K562 (cell line): ENCODE data around the gene ARHGAP33. TPM values are rescaled to one million over a fixed set of nuclear protein-coding genes. Genes with fewer than 3 reads are reported as not detected.

Source experiments
- ATAC-seq: fragments of 200-7000 bp; cut with Tn5 transposase; 3 replicates; pipeline ENCODE4 v1.9.1; 2020; ENCODE audit warnings: moderate library complexity
- BruUV-seq: library from RNA; stranded (reverse); fragments of 400-500 nt; replicated peaks from 2 replicates; lab custom pipeline; 2021; lab: Mats Ljungman, UMichigan
- CTCF ChIA-PET: fragments of 300-600 bp; formaldehyde crosslinking; extraction: SDS; loops from one replicate; lab custom pipeline; 2021; ENCODE audit warnings: low intra/inter-chr PET ratio; lab: Yijun Ruan, JAX
- POLR2A ChIA-PET: fragments of 300-600, 350-650 bp; sonication (Branson Sonifier 250); formaldehyde crosslinking; extraction: SDS; loops from one replicate; lab custom pipeline; 2021; ENCODE audit warnings: antibody characterized with exemption, inconsistent platforms; lab: Yijun Ruan, JAX
- DNase-seq, 4 experiments: peaks; one replicate each; pipeline versions ENCODE4 v3.0.0 to v3.0.0-alpha.2; 2011 to 2018; ENCODE audit warnings: low spot score in 3 of 4, mixed read lengths in 3 of 4; ENCODE audit errors: extremely low read depth in 1 of 4
- FAIRE-seq: peaks from 2 replicates; lab custom pipeline; 2011; peaks lifted over from hg19 to GRCh38; lab: Jason Lieb, UNC
- H2AFZ ChIP-seq: 2 replicates; pipeline ENCODE4 v1.6.0; 2011; ENCODE audit warnings: low read depth, low read length, control low read depth, inconsistent platforms
- H3K27ac ChIP-seq: fragments of 200-600 bp; 3 replicates; pipeline ENCODE4 v1.8.0; 2011; ENCODE audit warnings: low read depth, mild to moderate bottlenecking, control low read depth, inconsistent platforms, low read length, moderate library complexity, mixed read lengths; ENCODE audit errors: extremely low read depth
- H3K27me3 ChIP-seq, 2 experiments: fragments of 300-600 bp in 1 of 2; 2 replicates in 1 of 2; 3 replicates in 1 of 2; pipeline versions ENCODE4 v1.6.0 to v1.8.0; 2011; ENCODE audit warnings: inconsistent platforms in 2 of 2, low read length in 2 of 2, mild to moderate bottlenecking in 1 of 2, mixed read lengths in 1 of 2, moderate library complexity in 1 of 2; ENCODE audit not compliant: control insufficient read depth in 2 of 2, insufficient read depth in 2 of 2
- H3K36me3 ChIP-seq: fragments of 300-600 bp; 3 replicates; pipeline ENCODE4 v1.8.0; 2011; ENCODE audit warnings: mild to moderate bottlenecking, low read length, inconsistent platforms; ENCODE audit not compliant: control insufficient read depth, insufficient read depth
- H3K4me1 ChIP-seq, 2 experiments: fragments of 200-600 bp in 1 of 2; replicated peaks in 1 of 2; 2 replicates in 1 of 2; 3 replicates in 1 of 2; pipeline versions ENCODE4 v1.5.1 to v1.8.0; 2011; ENCODE audit warnings: inconsistent platforms in 2 of 2, low read length in 2 of 2, mild to moderate bottlenecking in 1 of 2, mixed read lengths in 1 of 2, moderate library complexity in 1 of 2; ENCODE audit not compliant: control insufficient read depth in 2 of 2, insufficient read depth in 2 of 2
- H3K4me2 ChIP-seq: 2 replicates; pipeline ENCODE4 v1.6.1; 2011; ENCODE audit warnings: low read length, control low read depth, inconsistent platforms, mixed read lengths; ENCODE audit not compliant: insufficient read depth
- H3K4me3 ChIP-seq: fragments of 200-600 bp; sonication (generic), shearing (Covaris generic); 2 replicates; pipeline ENCODE4 v1.5.1; 2016; ENCODE audit warnings: control low read depth, inconsistent platforms
- H3K79me2 ChIP-seq: fragments of 200-600 bp; 3 replicates; pipeline ENCODE4 v1.8.0; 2011; ENCODE audit warnings: low read length, inconsistent platforms; ENCODE audit not compliant: control insufficient read depth, insufficient read depth
- H3K9ac ChIP-seq, 2 experiments: 2 replicates each; pipeline versions ENCODE4 v1.6.0 to v1.6.1; 2011; ENCODE audit warnings: low read depth in 2 of 2, low read length in 2 of 2, control low read depth in 1 of 2, inconsistent platforms in 1 of 2, mild to moderate bottlenecking in 1 of 2, mixed read lengths in 1 of 2; ENCODE audit not compliant: insufficient read depth in 1 of 2
- H3K9me1 ChIP-seq: one replicate; pipeline ENCODE4 v1.6.0; 2011; ENCODE audit warnings: inconsistent platforms, mild to moderate bottlenecking, low read length, moderate library complexity; ENCODE audit not compliant: control insufficient read depth, insufficient read depth
- H3K9me3 ChIP-seq: replicated peaks from 2 replicates; pipeline ENCODE4 v1.5.1; 2011; ENCODE audit warnings: low read depth, low read length, inconsistent platforms; ENCODE audit not compliant: control insufficient read depth, insufficient read depth
- H4K20me1 ChIP-seq: replicated peaks from 2 replicates; pipeline ENCODE4 v1.6.1; 2011; ENCODE audit warnings: low read length, inconsistent platforms, mixed read lengths; ENCODE audit not compliant: control insufficient read depth, insufficient read depth
- ARID4B ChIP-seq: sonication (generic); formaldehyde crosslinking; IDR thresholded peaks from 2 replicates; pipeline ENCODE4 v1.8.0; 2022; ENCODE audit warnings: mild to moderate bottlenecking, missing genetic modification reagents
- BRD4 ChIP-seq: fragments of 200-600 bp; sonication (generic); IDR thresholded peaks from 2 replicates; pipeline ENCODE4 v1.6.1; 2017; ENCODE audit warnings: inconsistent platforms
- CAMTA2 ChIP-seq: fragments of 250-450 bp; sonication (Bioruptor Pico); conservative IDR thresholded peaks from 2 replicates; pipeline ENCODE4 v1.5.1; 2022
- COPS2 ChIP-seq: fragments of 450-650 bp; conservative IDR thresholded peaks from 2 replicates; pipeline ENCODE4 v1.6.1; 2016; ENCODE audit warnings: mild to moderate bottlenecking, moderate library complexity
- CTBP1 ChIP-seq: fragments of 450-650 bp; IDR thresholded peaks from 2 replicates; pipeline ENCODE4 v1.6.1; 2016; ENCODE audit warnings: borderline replicate concordance
- FOXJ3 ChIP-seq: sonication (generic); formaldehyde crosslinking; IDR thresholded peaks from 2 replicates; pipeline ENCODE4 v1.4.0; 2020; ENCODE audit warnings: mild to moderate bottlenecking, missing genetic modification reagents
- FUS ChIP-seq: fragments of 200-400 bp; formaldehyde crosslinking; optimal IDR thresholded peaks from 2 replicates; pipeline ENCODE3; 2017; ENCODE audit warnings: low read depth, low read length
- GABPB1 ChIP-seq: sonication (generic); formaldehyde crosslinking; IDR thresholded peaks from 2 replicates; pipeline ENCODE4 v1.8.0; 2022; ENCODE audit warnings: mild to moderate bottlenecking, missing genetic modification reagents
- HDAC1 ChIP-seq, 2 experiments: fragments of 450-650 bp; IDR thresholded peaks; 2 replicates each; pipeline ENCODE4 v1.6.1; 2016 to 2017; ENCODE audit warnings: inconsistent platforms in 1 of 2, mild to moderate bottlenecking in 1 of 2, moderate library complexity in 1 of 2
- JUNB ChIP-seq: fragments of 450-650 bp; formaldehyde crosslinking; conservative IDR thresholded peaks from 2 replicates; pipeline ENCODE4 v1.4.0; 2020; ENCODE audit warnings: mild to moderate bottlenecking
- KLF16 ChIP-seq: IDR thresholded peaks from 2 replicates; pipeline ENCODE4 v1.6.1; 2016; ENCODE audit warnings: antibody characterized with exemption
- MECOM ChIP-seq: fragments of 250-450 bp; sonication (Bioruptor Pico); IDR thresholded peaks from 2 replicates; pipeline ENCODE4 v1.8.0; 2022; ENCODE audit warnings: inconsistent platforms
- SFPQ ChIP-seq: fragments of 200-400 bp; formaldehyde crosslinking; IDR thresholded peaks from 2 replicates; pipeline ENCODE4 v1.6.1; 2017; ENCODE audit warnings: mild to moderate bottlenecking, low read depth, low read length, moderate library complexity
- U2AF2 ChIP-seq: fragments of 200-400 bp; formaldehyde crosslinking; optimal IDR thresholded peaks from 2 replicates; pipeline ENCODE3; 2017; ENCODE audit warnings: low read depth, mild to moderate bottlenecking, low read length
- ZNF174 ChIP-seq: fragments of 250-450 bp; sonication (Bioruptor Pico); IDR thresholded peaks from 2 replicates; pipeline ENCODE4 v1.4.0; 2020; ENCODE audit warnings: mild to moderate bottlenecking
- ZNF324 ChIP-seq: fragments of 250-450 bp; sonication (Bioruptor Pico); IDR thresholded peaks from 2 replicates; pipeline ENCODE4 v1.4.0; 2020; ENCODE audit warnings: mild to moderate bottlenecking
- ZNF668 ChIP-seq: fragments of 250-450 bp; sonication (Bioruptor Pico); IDR thresholded peaks from 2 replicates; pipeline ENCODE4 v1.8.0; 2022; ENCODE audit warnings: mild to moderate bottlenecking, inconsistent platforms
- ZNF707 ChIP-seq: fragments of 250-450 bp; sonication (Bioruptor Pico); conservative IDR thresholded peaks from 2 replicates; pipeline ENCODE4 v1.8.0; 2022; ENCODE audit warnings: inconsistent platforms, mild to moderate bottlenecking, moderate library complexity
- WGBS: fragments of 100-300 bp; shearing (Covaris generic); methylation state at CpG from one replicate; pipeline ENCODE4 v1.1.6; 2016; ENCODE audit warnings: low coverage, mixed read lengths; ENCODE audit not compliant: insufficient coverage; ENCODE audit errors: missing lambda C conversion rate; 5-methylcytosine and 5-hydroxymethylcytosine counted together
- in situ Hi-C: fragments of 300-500 bp; cut with MboI; formaldehyde crosslinking; loops from 4 replicates; pipeline ENCODE4 v1.15.0; 2018; ENCODE audit warnings: inconsistent platforms, mixed read lengths
- intact Hi-C: fragments of 100-400 bp; cut with micrococcal nuclease; formaldehyde crosslinking; loops from 2 replicates; pipeline ENCODE4 v1.14.2; 2022
- polyA plus RNA-seq, 8 experiments: library from polyadenylated mRNA; depleted of rRNA in 4 of 8; stranded (reverse) in 5 of 8; unstranded in 3 of 8; fragments of >200 nt; fragmentation: Nextera tagmentation in 2 of 8; fragmentation: Illumina TruSeq in 1 of 8; extraction: Ambion mirVana in 2 of 8; extraction: Trizol in 1 of 8; gene quantifications; 2 replicates each; pipeline versions ENCODE4 v1.2.1 to v1.2.3, GENCODE V29; 2011 to 2014; ENCODE audit warnings: inconsistent platforms in 1 of 8, missing spikeins in 1 of 8
- total RNA-seq, 7 experiments: library from RNA; depleted of rRNA in 6 of 7; stranded (reverse); fragments of >200 nt in 6 of 7; fragmentation: Illumina TruSeq in 2 of 7; extraction: Trizol in 2 of 7; gene quantifications; 2 replicates each; pipeline versions ENCODE4 v1.2.1 to v1.2.3, GENCODE V29; 2011 to 2021; ENCODE audit warnings: low replicate concordance in 1 of 7

ARHGAP33 gene
- total and polyA plus RNA-seq, 9 of the 15 experiments (the other 6 are each of a cell fraction or from before 2014, with no cell fraction given) = 0.06 to 26.6 (median 1.6) TPM; not detected in 1

- H3K4me2 ChIP-seq = no peak overlapping the region
- POLR2A ChIA-PET = interaction anchor here (0.6 to 1.3 kb wide), 4 partner anchors 9 to 1311 kb away, joined by 3 to 4 read pairs (median 3); no protein-coding TSS in a partner anchor
- DNase-seq (peak; percentile 67 to 82 (median 74)), FAIRE-seq (peak; percentile 91), ATAC-seq (peak; percentile 98)
- H3K9me1 ChIP-seq = no peaks in the 10 kb centered on the region
- CTCF ChIA-PET = no interaction called here
- WGBS = 1% methylated on average over 12 of the region's 12 CpGs
- no TSS peak for BruUV-seq
- H3K36me3 ChIP-seq = no peaks in the 10 kb centered on the region
- no peak overlapping the region for H3K4me3 ChIP-seq
- intact Hi-C loops (loop anchor here (10.0 kb wide), 1 partner anchor 106 kb away; the partner anchor contains the start of gene LRFN3), in situ Hi-C loops (no loop called here)
- no peaks in the 10 kb centered on the region for H3K79me2 ChIP-seq
- no peak overlapping the region for H2AFZ ChIP-seq
- no peaks in the 10 kb centered on the region for H3K9me3 ChIP-seq
- no peak overlapping the region for H3K9ac ChIP-seq
- H3K27me3 ChIP-seq = peaks cover 16 to 35% of the 10 kb centered on the region in 2 experiments
- no peaks in the 10 kb centered on the region; a peak in 1 of 5 replicates for H3K4me1 ChIP-seq
- no peak overlapping the region for H3K27ac ChIP-seq
- peaks cover 4% of the 10 kb centered on the region; the same call in 1 of the 2 replicates for H4K20me1 ChIP-seq
- TF ChIP-seq ZNF174 (CRISPR knock-in tag) (no peak), U2AF2 (no peak), COPS2 (no peak), GABPB1 (CRISPR knock-in tag) (peak; percentile 60; the same call in 1 of the 2 replicates), CTBP1 (0 out of 2 replicates have a peak, but pooled peaks have one; percentile 20), SFPQ (no peak), ZNF707 (CRISPR knock-in tag) (no peak), HDAC1 (IDR thresholded peaks at IDR 0.05) (peak in 1 of 2 experiments; percentile 81; a peak in 2 of 4 replicates), BRD4 (no peak), FUS (no peak), ZNF324 (CRISPR knock-in tag) (no peak), ARID4B (CRISPR knock-in tag) (peak; percentile 88; the same call in 1 of the 2 replicates), ZNF668 (CRISPR knock-in tag) (no peak), MECOM (CRISPR knock-in tag) (no peak), FOXJ3 (CRISPR knock-in tag) (0 out of 2 replicates have a peak, but pooled peaks have one; percentile 62), JUNB (no peak), KLF16 (no peak), CAMTA2 (no peak)
Observed at GRCh38 chr19:35828692-35829301, 53.4 kb downstream of the ARHGAP33 start.
